ENCODE data around the gene TOMM6.
A peak's percentile ranks its signal among the peaks of the same experiment; 100 is the strongest.
"Not testable (repeated sequence)": the region's sequence is repeated elsewhere in the genome, so short reads cannot be mapped to it uniquely, and the experiment has no call there.

The TOMM6 gene

DNA sequence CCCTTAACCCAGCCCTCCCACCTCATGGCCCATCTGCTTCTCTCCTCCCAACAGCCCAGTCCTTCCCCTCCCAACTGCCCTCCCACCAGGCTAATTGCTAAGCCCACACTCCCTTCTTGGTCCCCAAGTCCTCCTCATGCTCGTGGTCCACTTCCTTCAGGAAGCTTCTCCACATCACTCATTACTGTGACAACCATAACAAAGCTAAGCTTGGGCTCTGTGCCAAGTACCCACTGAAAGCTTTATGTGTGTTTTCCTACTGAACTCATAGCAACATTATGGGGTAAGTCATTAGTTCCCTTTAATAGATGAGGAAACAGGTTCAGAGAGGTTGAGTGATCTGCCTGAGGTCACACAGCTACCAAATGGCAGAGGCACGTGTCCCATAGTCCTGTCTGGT, 24.0 kb upstream of the TOMM6 start:
- DNase-seq (ENCODE audit: low read depth in 3 of 3): no peak

- not testable (repeated sequence) for DNase-seq (ENCODE audit: low read depth in 3 of 3)
These were observed 21.3 kb upstream of the TOMM6 start for GRCh38 chr6:41766043-41766664.

DNA sequence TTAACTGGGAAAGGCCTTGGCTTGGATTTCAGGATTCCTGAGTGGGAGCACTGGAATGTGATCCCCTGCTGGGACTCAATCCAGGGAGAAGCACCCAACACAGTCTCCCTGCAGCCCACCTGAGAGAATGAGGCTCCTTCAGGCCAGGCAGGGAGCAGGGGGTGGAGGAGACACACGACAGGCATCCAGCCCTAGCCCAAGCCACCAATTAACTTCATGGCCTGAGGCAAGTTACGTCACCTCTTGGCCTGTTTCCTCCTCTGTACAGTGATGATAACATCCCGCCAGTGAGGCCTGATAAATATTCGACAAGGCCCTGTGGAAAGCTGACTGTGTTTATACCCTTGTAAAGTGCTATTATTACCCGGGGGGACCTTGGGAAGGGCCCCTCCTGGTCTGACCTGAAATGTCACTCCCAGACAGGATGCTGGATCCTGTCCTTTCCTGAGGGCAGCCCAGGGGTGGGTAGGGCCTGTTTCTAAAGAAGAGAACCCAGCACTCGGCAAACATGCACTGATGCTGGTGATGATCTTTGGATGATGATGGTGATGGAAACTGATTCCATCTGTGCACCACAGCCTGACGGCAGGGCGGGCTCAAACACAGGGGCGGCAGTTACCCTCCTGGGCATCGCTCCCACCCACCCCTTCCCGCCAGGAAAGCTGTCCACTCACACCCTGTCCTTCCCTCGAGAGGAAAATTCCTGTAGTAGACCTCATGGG, 20.2 kb upstream of the TOMM6 start:
- DNase-seq (ENCODE audit: low read depth in 3 of 3): no peak

DNA sequence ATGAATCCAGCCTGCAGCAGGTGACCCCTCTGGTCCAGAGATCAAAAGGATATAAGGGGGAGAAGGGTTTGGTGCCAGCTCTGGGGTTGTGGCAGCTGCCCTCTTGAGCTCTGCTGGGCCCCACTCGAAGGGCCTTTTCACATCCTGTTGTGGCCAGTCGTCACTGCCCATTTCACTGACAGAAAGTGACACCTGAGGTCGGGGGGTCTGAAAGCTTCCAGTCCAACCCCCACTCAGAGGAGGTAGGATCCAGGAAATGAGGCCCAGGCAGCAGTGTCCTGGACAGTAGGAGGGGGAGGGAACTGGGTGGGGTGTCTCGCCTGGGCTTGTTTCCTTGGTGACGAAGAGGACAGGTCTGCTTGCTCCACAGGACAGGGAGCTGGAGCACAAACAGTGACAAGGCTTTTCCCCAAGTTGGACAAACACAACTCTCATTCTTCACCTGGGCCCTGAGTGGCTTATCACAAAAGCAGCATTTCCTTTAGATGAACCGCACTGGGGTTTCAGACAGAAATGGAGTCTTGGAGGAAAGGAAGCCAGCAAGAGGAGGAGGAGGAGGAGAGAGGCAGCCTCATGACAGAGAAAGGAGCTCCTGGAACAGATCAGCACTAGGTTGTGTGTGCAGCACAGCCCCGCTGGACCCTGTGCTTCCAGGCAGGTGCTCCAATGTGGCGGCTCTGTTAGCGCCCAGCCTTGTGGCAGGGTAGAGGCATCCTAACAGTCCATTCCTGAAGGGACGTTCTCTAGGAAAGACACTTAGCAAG, 18.8 kb upstream of the TOMM6 start:
- DNase-seq (ENCODE audit: low read depth in 3 of 3): no peak

- no peak for DNase-seq (ENCODE audit: low read depth in 3 of 3)
These were observed 18.1 kb upstream of the TOMM6 start for GRCh38 chr6:41769376-41769775.

DNA sequence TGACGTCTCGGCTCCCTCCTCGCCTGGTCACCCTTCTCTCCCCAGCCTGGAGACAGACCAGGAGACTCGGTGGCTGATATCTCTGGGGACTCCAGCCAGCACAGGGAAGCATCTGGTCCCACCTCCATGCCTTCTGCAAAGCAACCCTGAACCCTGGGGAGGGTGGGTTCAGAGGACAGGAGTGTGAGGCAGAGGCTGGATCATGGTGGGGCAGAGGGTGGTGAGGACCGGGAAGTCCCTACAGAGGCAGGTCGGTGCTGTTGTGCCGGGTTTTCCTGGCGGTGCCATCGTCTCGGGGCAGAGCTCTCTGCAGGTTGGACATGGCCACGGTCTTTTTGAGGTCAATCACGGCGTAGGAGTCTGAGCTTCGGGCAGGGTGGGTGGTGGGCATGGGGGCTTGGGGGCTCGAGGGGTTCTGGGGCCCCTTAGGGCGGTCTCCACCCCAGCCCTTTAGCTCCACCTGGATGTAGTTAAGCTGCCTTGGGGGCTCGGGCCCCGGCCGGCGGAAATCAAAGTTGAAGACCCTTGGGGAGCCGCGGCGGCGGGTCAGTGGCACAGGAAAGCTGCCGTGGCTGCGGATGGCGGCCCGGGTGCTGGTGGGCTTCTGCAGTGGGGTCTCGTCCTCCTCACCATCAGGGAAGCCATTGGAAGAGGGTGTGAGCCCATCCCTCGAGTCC, 17.0 kb upstream of the TOMM6 start:
- no peak for DNase-seq (ENCODE audit: low read depth in 3 of 3)

GRCh38 chr6:41771058-41771983, 16.2 kb upstream of the TOMM6 start:
- no peak for DNase-seq (ENCODE audit: low read depth in 3 of 3)

- no peak for DNase-seq (ENCODE audit: low read depth in 3 of 3)
These were observed 12.7 kb upstream of the TOMM6 start for GRCh38 chr6:41774841-41775240.

GRCh38 chr6:41775293-41775882, 12.1 kb upstream of the TOMM6 start:
- no peak for DNase-seq (ENCODE audit: low read depth in 3 of 3)

GRCh38 chr6:41777551-41778285, 9.8 kb upstream of the TOMM6 start:
- no peak for DNase-seq (ENCODE audit: low read depth in 3 of 3)

- no peak for DNase-seq (ENCODE audit: low read depth in 3 of 3)
These were observed 8.6 kb upstream of the TOMM6 start for GRCh38 chr6:41778895-41779294.

DNA sequence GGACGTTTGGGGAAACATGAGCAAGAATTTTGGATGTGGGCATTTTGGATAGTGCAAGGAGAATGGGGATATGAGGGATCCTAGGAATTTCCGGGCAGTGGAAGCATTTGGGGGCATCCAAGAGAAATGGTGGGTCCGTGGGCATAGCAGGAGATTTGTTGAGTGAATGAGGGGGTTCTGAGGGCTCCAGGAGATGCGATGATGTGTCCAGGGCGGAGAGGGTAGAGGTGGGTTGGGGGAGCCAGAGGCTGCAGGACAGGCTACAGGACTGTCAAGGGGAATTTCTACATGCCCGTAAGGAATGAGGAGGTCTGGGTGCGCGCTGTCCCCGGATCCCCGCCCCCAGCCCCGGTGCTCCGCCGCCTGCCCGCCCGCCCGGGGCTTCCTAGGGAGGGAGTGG, 8.2 kb upstream of the TOMM6 start:
- no peak for DNase-seq (ENCODE audit: low read depth in 3 of 3)

GRCh38 chr6:41779788-41780550, 7.5 kb upstream of the TOMM6 start, which contains the start of gene FRS3:
Gene FRS3 (minus strand): TSS chr6:41779900. CDS start chr6:41776987, 2,913 bp downstream.
- peak; percentile 98 to 100 (median 99) for DNase-seq (ENCODE audit: low read depth in 3 of 3)

DNA sequence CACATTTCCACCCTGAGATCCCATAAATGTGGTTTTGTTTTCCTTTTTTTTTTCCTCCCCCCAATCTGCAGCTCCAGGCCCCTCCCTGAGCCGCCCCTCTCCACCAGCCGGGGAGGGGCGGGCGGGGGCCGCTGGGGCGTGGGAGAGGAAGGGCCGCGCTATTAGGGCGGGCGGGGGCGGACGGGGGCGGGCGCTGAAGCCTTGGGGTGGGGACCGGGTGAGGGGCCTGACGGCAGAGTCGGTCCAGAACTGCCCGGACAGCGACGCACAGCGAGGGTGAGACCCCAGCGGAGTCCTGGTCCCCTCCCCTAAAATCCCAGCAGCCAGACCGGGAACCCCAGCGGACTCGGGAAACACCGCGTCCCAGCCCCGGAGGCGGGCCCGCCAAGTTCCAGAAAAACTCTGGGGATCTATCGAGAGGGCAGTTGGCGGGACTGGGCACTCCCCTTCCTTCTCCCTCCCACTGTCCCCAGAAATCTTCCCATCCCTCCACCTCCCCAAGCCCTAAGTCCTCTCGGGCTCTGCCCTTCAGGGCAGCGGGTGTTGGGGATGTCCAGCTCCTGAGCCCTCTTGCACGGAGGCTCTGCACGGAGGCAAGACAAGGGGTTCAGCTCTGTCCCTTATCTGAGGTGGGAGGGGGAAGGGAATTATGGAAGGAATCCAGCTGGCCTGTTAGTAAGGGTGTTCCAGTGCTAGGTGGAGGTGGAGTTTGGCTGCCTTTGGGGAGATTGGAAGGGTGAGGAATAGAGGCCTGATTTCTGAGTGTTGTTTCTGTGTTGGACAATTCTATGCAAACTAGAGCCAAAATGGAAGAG, 6.7 kb upstream of the TOMM6 start, which contains the start of gene PRICKLE4:
PRICKLE4 (plus strand) TSS at position 232 of the 815 bp plus-strand sequence. CDS start 2,692 bp downstream, outside the sequence.
- DNase-seq (ENCODE audit: low read depth in 3 of 3): no peak

- no peak for DNase-seq (ENCODE audit: low read depth in 3 of 3)
These were observed 6.1 kb upstream of the TOMM6 start for GRCh38 chr6:41781366-41781730.

DNA sequence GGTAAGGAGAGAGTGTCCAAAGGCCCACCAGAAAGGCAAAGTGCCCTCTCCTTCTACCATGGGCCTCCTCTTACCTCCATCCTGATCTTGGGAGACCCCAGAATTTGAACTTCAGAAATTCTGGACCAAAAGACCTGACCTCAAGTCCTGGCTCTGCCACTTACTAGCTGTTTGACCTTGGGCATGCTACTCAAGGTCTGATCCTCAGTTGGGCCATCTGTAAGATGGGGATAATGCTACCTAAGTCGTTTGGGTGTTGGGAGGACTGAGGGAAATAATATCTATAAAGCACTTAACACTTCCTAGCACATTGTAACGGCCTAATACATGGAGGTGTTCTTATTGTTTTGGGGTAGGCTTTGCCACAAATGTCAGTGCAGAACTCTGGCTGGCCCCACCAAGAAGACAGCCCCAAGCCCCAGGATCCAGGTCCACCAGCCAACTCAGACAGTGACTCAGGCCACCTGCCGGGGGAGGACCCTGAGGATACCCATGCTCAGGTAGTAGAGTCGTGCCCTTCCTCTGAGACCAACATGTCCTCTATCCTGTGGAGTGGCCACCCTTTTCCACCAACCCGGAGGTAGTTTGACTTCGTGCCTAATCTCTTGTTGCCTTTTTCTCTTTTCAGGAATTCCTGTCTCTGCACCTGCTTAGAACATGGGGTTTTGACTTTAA, 4.3 kb upstream of the TOMM6 start:
- DNase-seq (ENCODE audit: low read depth in 3 of 3): no peak

- DNase-seq (ENCODE audit: low read depth in 3 of 3): no peak
These were observed 2.8 kb upstream of the TOMM6 start for GRCh38 chr6:41784581-41785171.
